ENCODE results near the gene CDYL.

- TF ChIP-seq CTCF (conservative IDR thresholded peaks at IDR 0.05; ENCODE audit: low read depth, low read length) (no peak), EZH2 (IDR thresholded peaks at IDR 0.05; ENCODE audit: low read length, unreplicated experiment) (no peak)
Measured at GRCh38 chr6:4935486-4935885, 159.3 kb downstream of the CDYL start.

Data from PC-3 (cell line).